LNCaP clone FGC (cell line): ENCODE measurements around the gene SRRM5.
"Not testable (repeated sequence)": the region's sequence is repeated elsewhere in the genome, so short reads cannot be mapped to it uniquely, and the experiment has no call there.

Experiments
- DNase-seq: peaks from one replicate; pipeline ENCODE4 v3.0.0-alpha.2; 2011; ENCODE audit warnings: low read depth
- H3K4me3 ChIP-seq: 2 replicates; pipeline ENCODE4 v1.5.1; 2011; ENCODE audit warnings: mild to moderate bottlenecking, low read depth, low read length, control low read depth
- CTCF ChIP-seq: IDR thresholded peaks from 2 replicates; pipeline ENCODE4 v1.5.1; 2012; ENCODE audit warnings: mild to moderate bottlenecking; ENCODE audit not compliant: control insufficient read depth, insufficient read depth; ENCODE audit errors: extremely low read depth

The SRRM5 gene

GRCh38 chr19:43582495-43582894 is 29.4 kb upstream of the SRRM5 start:
- DNase-seq = no peak
- TF ChIP-seq CTCF = no peak
- no peak overlapping the region for H3K4me3 ChIP-seq

DNA sequence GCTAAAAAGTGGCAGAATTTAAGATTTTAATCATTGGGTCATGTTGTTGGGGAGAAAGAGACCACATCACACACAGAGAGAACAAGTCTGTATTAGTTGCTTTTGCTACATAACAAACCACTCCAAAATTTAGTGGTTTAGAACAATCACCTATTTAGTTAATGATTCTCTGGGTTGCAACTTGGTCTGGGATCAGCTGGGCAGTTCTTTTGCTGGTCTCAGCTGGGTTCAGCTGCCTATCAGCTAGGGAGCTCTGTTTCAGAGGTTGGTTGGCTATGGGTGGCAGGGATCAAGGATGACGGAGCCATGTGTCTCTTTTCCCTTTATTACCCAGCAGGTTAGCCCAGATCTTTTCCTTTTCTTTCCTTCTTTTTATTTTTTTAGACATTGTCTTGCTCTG is 27.4 kb upstream of the SRRM5 start:
- DNase-seq = no peak
- H3K4me3 ChIP-seq = no peak overlapping the region
- no peak for TF ChIP-seq CTCF

GRCh38 chr19:43586346-43586745 is 25.5 kb upstream of the SRRM5 start:
- H3K4me3 ChIP-seq = no peak overlapping the region
- no peak for TF ChIP-seq CTCF
- peak; percentile 47 for DNase-seq

GRCh38 chr19:43587029-43587428 is 24.9 kb upstream of the SRRM5 start:
- DNase-seq, H3K4me3 ChIP-seq: not testable (repeated sequence)

GRCh38 chr19:43589277-43589676 is 22.6 kb upstream of the SRRM5 start:
- DNase-seq = no peak
- H3K4me3 ChIP-seq = no peak overlapping the region
- no peak for TF ChIP-seq CTCF

DNA sequence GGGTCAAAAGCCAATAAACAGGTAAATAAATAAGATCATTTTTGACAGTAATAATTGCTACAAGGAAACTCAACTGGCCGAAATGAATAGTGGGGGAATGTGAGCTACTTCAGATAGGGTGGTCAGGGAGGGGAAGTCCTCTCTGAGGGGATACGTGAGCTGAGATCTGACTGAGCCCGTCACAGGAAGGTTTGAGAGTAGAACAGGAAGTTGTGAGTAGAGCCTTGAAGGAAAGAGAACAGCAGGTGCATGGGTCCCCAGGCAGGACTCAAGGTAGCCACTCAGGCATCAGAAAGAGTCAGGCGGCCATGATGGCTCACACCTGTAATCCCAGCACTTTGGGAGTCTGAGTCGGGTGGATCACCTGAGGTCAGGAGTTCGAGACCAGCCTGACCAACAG is 22.2 kb upstream of the SRRM5 start:
- no peak for DNase-seq
- no peak overlapping the region for H3K4me3 ChIP-seq
- TF ChIP-seq CTCF = no peak

DNA sequence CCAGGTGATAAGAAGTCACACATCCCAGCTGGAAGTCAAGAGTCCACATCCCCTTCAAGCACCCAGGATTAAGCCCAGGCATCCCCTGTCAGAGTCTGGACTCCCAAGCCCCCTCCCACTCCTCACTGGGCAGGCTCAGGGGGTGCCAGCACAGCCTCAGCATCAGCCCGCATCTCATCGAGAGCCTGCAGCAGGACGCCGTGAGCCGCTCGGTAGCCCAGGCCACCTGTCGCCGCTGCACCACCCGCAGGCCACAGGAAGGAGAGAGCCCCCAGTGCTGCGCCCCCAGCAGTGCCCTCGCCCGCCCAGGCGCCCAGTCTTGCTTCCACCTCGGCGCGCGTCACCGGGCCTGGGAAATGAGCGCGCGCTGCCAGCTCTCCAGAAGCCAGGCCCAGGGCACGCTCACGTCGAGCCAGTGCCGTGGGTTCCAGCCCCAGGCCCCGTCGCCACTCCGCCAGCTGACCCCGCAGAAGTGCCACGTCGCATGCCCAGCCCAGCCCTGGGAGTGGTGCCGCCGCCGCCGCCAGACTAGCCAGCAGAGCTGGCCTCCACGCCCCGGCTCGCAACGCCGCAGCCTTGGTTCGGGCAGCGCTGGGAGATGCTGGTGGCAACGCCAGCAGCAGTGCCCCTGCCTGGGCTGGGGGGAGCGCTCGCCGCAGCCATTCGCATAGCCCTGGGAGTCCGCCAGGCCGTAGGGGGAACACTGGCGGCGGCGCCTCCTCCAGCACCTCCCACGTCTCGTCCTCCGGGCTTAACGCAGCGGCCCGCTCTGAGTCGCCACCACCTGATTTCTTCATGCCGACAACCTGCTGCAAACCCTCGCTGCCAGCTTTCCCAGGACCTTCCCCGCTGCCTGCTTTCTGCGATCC is 19.8 kb upstream of the SRRM5 start:
- DNase-seq = no peak
- no peak for TF ChIP-seq CTCF
- no peak overlapping the region for H3K4me3 ChIP-seq
